ENCODE results near the gene LZIC.

DNA sequence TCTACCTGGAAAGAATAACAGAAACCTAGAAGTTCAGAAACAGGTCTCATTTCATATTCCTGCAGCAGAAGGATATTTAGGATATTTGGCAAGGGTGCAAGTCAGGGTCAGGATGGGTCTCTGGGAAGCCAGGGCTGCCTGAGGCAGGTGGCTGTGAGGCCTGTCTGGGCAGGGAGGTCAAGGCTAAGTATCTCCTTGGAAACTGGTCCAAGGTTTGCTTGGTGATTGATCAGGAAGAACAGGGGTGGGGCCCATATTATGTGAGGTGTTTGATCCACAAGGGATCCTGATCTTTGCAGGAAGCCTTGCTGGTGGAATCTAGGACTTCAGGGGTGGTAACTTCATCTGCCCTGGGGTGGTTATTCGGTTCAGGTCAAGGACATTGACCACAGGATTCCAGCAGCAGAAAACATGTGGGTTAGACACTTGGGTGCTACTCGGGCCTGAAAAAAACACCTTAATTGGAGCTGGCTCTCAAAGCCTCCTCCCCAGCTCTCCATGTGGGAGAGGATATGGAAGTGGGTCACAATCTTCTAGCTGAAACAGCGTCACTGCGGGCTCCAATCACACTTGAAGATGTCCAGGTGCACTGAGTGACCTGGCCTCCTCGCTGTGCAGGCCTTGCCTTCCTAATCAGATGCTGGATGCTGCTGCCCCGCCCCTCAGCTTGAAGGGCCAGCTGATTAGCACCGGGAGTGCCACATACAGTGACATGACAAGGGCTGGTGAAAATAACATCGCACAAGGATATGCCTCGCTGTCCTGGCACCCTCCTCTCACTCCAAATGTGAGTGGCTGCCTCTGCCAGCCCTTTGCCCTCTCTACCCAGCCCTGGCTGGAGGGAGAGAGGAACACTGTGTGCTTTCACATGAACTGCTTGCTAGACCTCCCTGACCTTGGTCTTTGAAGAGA, 41.8 kb downstream of the LZIC start:
- no peak for TF ChIP-seq CTCF (IDR thresholded peaks at IDR 0.05)
- TF ChIP-seq POLR2A (IDR thresholded peaks at IDR 0.05), result no peak

Data from sigmoid colon (tissue), 3 donors.